Measurements from ENCODE around the gene MEA1. TPM values are rescaled to one million over a fixed set of nuclear protein-coding genes. Genes with fewer than 3 reads are reported as not detected.

Gene MEA1
- total and polyA plus RNA-seq, 10 of the 15 experiments (the other 5 are each of a cell fraction or from before 2014, with no cell fraction given), result 59.1 to 148 (median 96.4) TPM

GRCh38 chr6:42979523-42980177 lies 34.1 kb downstream of the MEA1 start:
- H3K27me3 ChIP-seq (replicated peaks in 1 of 2; ENCODE audit: control insufficient read depth in 2 of 2, insufficient read depth in 2 of 2, low read length in 1 of 2), result no peaks in the 10 kb centered on the region
- intact Hi-C loops (cut with micrococcal nuclease; ENCODE audit: unreplicated experiment), result no loop called here
- H4K20me1 ChIP-seq (ENCODE audit: control insufficient read depth, insufficient read depth), result no peaks in the 10 kb centered on the region
- no peak for DNase-seq (ENCODE audit: low read depth, low spot score)
- ChIA-PET CTCF (interaction anchor here (0.8 to 1.9 kb wide), 5 partner anchors 15 to 164 kb away, joined by 3 to 5 read pairs (median 5); partner anchors contain the start of genes KLHDC3 and MEA1), POLR2A (interaction anchor here (0.5 to 3.0 kb wide), 7 partner anchors 8 to 115 kb away, joined by 3 to 20 read pairs (median 4); partner anchors contain the start of genes CNPY3, KLC4, KLHDC3 and MEA1), RAD21 (ENCODE audit: unreplicated experiment) (interaction anchor here (0.9 to 2.2 kb wide), 5 partner anchors 28 to 49 kb away, joined by 3 to 8 read pairs (median 3); partner anchors contain the start of genes KLHDC3, MEA1 and RRP36), SMC1A (ENCODE audit: uncharacterized antibody, unreplicated experiment) (interaction anchor here (0.7 to 2.4 kb wide), 8 partner anchors 15 to 164 kb away, joined by 3 to 9 read pairs (median 4); partner anchors contain the start of genes CUL7, KLHDC3 and MEA1)
- TSS peak; percentile 99 for BruUV-seq (replicated peaks)
- H3K9ac ChIP-seq (ENCODE audit: control insufficient read depth, insufficient read depth, low read length), result peak overlapping the region; percentile 90
- in situ Hi-C loops (cut with MboI), result no loop called here
- no peaks in the 10 kb centered on the region for H3K36me3 ChIP-seq (ENCODE audit: control insufficient read depth in 2 of 2, insufficient read depth in 2 of 2, low read length in 1 of 2)
- no peaks in the 10 kb centered on the region for H3K9me3 ChIP-seq (replicated peaks; ENCODE audit: control insufficient read depth, insufficient read depth, low read length)
- peaks cover 27% of the 10 kb centered on the region for H3K79me2 ChIP-seq (ENCODE audit: control insufficient read depth, insufficient read depth, low read length)
- peak overlapping the region; percentile 33 for H3K27ac ChIP-seq (ENCODE audit: control insufficient read depth, insufficient read depth)
- H3K4me3 ChIP-seq, result peak overlapping the region; percentile 88
- no peak for FAIRE-seq
- H3K4me1 ChIP-seq (ENCODE audit: control insufficient read depth, insufficient read depth, low read length), result peaks cover 13% of the 10 kb centered on the region
- H2AFZ ChIP-seq (ENCODE audit: control insufficient read depth, low read depth, low read length), result peak overlapping the region; percentile 73
- peak overlapping the region; percentile 94 for H3K4me2 ChIP-seq (ENCODE audit: control insufficient read depth, insufficient read depth)
- TF ChIP-seq ATF7 (IDR thresholded peaks at IDR 0.05; ENCODE audit: low read depth) (0 out of 2 replicates have a peak, but pooled peaks have one; percentile 2), NBN (IDR thresholded peaks at IDR 0.05) (0 out of 2 replicates have a peak, but pooled peaks have one; percentile 8), YBX1 (IDR thresholded peaks at IDR 0.05) (no peak)
- peak; percentile 5 for ATAC-seq
- 33% methylated on average over 9 of the region's 9 CpGs for WGBS (ENCODE audit: insufficient coverage, insufficient replicate concordance, low lambda C conversion rate, missing lambda C conversion rate)

DNA sequence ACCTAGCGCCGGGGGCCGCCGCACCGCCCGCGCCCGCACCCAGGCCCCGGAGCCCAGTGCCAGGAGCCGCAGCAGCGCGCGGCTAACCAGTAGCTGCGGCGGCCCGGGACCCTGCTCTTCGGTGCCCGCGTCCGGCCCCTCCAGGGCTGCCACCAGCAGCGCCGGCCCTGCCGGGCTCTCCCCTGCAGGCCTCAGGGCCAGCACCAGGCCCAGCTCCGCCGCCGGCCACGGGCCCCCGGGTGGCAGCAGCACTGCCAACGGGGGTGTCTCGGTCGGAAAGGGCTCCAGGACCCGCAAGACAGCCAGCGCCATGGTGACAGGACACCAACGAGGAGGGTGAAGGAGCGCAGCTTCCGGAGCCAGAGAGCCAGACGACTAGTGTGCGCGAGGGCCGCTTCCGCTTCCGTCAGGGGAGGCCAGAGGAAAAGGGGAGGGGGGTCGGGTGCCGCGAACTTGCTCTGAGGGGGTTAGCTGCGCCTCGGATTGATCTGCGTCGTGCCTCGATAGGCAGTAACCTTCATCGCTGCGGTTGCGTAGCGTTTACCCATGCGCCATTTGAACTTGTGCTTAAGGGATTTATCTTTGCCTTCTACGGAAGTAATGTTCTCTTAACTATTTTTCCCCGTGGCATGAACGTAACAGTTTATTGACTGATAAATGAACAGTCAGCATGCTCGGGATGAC lies 34.8 kb downstream of the MEA1 start, which contains the start of gene PEX6:
Gene PEX6 (minus strand): TSS at position 343 of the 684 bp plus-strand sequence. CDS start 31 bp downstream, at position 312.
- Histone ChIP-seq H3K4me2 (ENCODE audit: control insufficient read depth, insufficient read depth) (peak within 1 kb of the TSS; percentile 94), H3K79me2 (ENCODE audit: control insufficient read depth, insufficient read depth, low read length) (peaks cover 25% of the 10 kb centered on the region), H4K20me1 (ENCODE audit: control insufficient read depth, insufficient read depth) (no peaks in the 10 kb centered on the region), H2AFZ (ENCODE audit: control insufficient read depth, low read depth, low read length) (peak within 1 kb of the TSS; percentile 73), H3K9ac (ENCODE audit: control insufficient read depth, insufficient read depth, low read length) (peak within 1 kb of the TSS; percentile 90), H3K27me3 (replicated peaks in 1 of 2; ENCODE audit: control insufficient read depth in 2 of 2, insufficient read depth in 2 of 2, low read length in 1 of 2) (no peaks in the 10 kb centered on the region), H3K27ac (ENCODE audit: control insufficient read depth, insufficient read depth) (peak within 1 kb of the TSS; percentile 33), H3K9me3 (replicated peaks; ENCODE audit: control insufficient read depth, insufficient read depth, low read length) (no peaks in the 10 kb centered on the region), H3K36me3 (ENCODE audit: control insufficient read depth in 2 of 2, insufficient read depth in 2 of 2, low read length in 1 of 2) (no peaks in the 10 kb centered on the region), H3K4me1 (ENCODE audit: control insufficient read depth, insufficient read depth, low read length) (peaks cover 13% of the 10 kb centered on the region), H3K4me3 (peak within 1 kb of the TSS; percentile 88)
- FAIRE-seq (peak; percentile 92), DNase-seq (ENCODE audit: low read depth, low spot score) (peak; percentile 64), ATAC-seq (peak; percentile 96)
- ChIA-PET CTCF (interaction anchor here (1.1 to 1.9 kb wide), 6 partner anchors 14 to 527 kb away, joined by 3 to 5 read pairs (median 5); partner anchors contain the start of genes KLHDC3 and MEA1), POLR2A (interaction anchor here (0.5 to 3.0 kb wide), 9 partner anchors 8 to 191 kb away, joined by 3 to 20 read pairs (median 4); partner anchors contain the start of genes CNPY3, KLC4, KLHDC3 and MEA1), SMC1A (ENCODE audit: uncharacterized antibody, unreplicated experiment) (interaction anchor here (0.7 to 1.7 kb wide), 9 partner anchors 14 to 165 kb away, joined by 3 to 5 read pairs (median 4); partner anchors contain the start of genes CNPY3, CUL7, KLHDC3 and MEA1), RAD21 (ENCODE audit: unreplicated experiment) (interaction anchor here (0.9 to 2.2 kb wide), 5 partner anchors 28 to 48 kb away, joined by 3 to 8 read pairs (median 3); partner anchors contain the start of genes KLHDC3, MEA1 and RRP36)
- WGBS (ENCODE audit: insufficient coverage, insufficient replicate concordance, low lambda C conversion rate, missing lambda C conversion rate), result 2% methylated on average over 54 of the region's 59 CpGs
- intact Hi-C loops (cut with micrococcal nuclease; ENCODE audit: unreplicated experiment) (no loop called here), in situ Hi-C loops (cut with MboI) (no loop called here)
- BruUV-seq (replicated peaks), result no TSS peak
- TF ChIP-seq YY1 (IDR thresholded peaks at IDR 0.05; ENCODE audit: low read depth, low read length) (peak; percentile 81), NBN (IDR thresholded peaks at IDR 0.05) (peak; percentile 68), MEF2A (IDR thresholded peaks at IDR 0.05; ENCODE audit: insufficient read depth, low read depth, low read length) (0 out of 2 replicates have a peak, but pooled peaks have one; percentile 20), CREB1 (IDR thresholded peaks at IDR 0.05; ENCODE audit: low read depth) (peak; percentile 54; the same call in 1 of the 2 replicates), BHLHE40 (IDR thresholded peaks at IDR 0.05; ENCODE audit: borderline replicate concordance in 1 of 2, low read depth in 2 of 2, low read length in 1 of 2) (0 out of 4 replicates have a peak, but pooled peaks of 1 of the 2 experiments have one; percentile 4), ZNF217 (IDR thresholded peaks at IDR 0.05) (0 out of 2 replicates have a peak, but pooled peaks have one; percentile 54), SMARCA5 (IDR thresholded peaks at IDR 0.05) (peak; percentile 74; the same call in 1 of the 2 replicates), E4F1 (IDR thresholded peaks at IDR 0.05; ENCODE audit: borderline replicate concordance, partially characterized antibody) (peak; percentile 65)
